ENCODE measurements around the gene TRIM59.

Gene TRIM59

DNA sequence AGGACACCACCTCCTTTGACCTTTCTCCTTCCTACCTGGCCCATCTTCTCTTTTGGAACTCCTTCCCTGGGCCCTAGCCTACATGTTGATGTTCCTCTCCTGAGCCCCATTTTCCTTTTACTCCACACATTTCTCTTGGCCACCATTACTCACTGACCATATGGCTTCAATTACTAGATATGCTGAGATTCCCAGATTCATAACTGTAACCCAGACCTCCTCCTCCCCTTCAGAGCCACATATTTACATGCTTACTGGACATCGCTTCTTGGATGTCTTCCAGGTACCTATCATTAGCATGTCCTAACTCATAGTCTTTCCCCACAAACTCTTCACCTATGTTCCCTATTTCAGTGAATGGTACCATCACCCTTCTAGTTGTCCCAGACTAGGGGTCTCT, 24.4 kb upstream of the TRIM59 start:
- DNase-seq (ENCODE audit: low read depth), result no peak
- TF ChIP-seq, protein P1, sequence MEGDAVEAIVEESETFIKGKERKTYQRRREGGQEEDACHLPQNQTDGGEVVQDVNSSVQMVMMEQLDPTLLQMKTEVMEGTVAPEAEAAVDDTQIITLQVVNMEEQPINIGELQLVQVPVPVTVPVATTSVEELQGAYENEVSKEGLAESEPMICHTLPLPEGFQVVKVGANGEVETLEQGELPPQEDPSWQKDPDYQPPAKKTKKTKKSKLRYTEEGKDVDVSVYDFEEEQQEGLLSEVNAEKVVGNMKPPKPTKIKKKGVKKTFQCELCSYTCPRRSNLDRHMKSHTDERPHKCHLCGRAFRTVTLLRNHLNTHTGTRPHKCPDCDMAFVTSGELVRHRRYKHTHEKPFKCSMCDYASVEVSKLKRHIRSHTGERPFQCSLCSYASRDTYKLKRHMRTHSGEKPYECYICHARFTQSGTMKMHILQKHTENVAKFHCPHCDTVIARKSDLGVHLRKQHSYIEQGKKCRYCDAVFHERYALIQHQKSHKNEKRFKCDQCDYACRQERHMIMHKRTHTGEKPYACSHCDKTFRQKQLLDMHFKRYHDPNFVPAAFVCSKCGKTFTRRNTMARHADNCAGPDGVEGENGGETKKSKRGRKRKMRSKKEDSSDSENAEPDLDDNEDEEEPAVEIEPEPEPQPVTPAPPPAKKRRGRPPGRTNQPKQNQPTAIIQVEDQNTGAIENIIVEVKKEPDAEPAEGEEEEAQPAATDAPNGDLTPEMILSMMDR (IDR thresholded peaks at IDR 0.05; ENCODE audit: control insufficient read depth, extremely low read depth, insufficient read depth), result no peak
- no peak overlapping the region for H3K4me3 ChIP-seq (ENCODE audit: low read depth, low read length)

- DNase-seq (ENCODE audit: low read depth), result no peak
- H3K4me3 ChIP-seq (ENCODE audit: low read depth, low read length), result no peak overlapping the region
- TF ChIP-seq, protein P1 (IDR thresholded peaks at IDR 0.05; ENCODE audit: control insufficient read depth, extremely low read depth, insufficient read depth), result no peak
Measured at GRCh38 chr3:160473221-160473620, 23.6 kb upstream of the TRIM59 start.

DNA sequence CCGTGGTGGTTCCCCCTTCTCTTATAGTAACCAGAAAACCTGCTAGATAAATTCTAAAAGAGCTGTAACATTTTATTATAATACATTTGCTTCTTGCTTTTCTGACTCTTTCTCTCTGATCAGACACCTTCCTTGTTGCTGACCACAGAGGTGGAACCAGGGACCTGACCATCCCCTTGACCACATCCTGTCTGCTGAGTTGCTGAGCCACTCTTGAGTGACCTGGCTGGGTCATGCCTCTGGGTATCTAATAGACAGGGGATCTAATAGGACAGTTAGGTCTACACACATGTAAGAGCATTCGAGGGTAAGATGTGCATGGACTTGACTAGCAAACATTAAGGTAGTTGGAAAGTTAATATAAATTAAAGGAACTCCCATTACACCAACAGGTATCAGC, 22.8 kb upstream of the TRIM59 start:
- TF ChIP-seq, protein P1 (IDR thresholded peaks at IDR 0.05; ENCODE audit: control insufficient read depth, extremely low read depth, insufficient read depth), result no peak
- H3K4me3 ChIP-seq (ENCODE audit: low read depth, low read length), result no peak overlapping the region
- no peak for DNase-seq (ENCODE audit: low read depth)

DNA sequence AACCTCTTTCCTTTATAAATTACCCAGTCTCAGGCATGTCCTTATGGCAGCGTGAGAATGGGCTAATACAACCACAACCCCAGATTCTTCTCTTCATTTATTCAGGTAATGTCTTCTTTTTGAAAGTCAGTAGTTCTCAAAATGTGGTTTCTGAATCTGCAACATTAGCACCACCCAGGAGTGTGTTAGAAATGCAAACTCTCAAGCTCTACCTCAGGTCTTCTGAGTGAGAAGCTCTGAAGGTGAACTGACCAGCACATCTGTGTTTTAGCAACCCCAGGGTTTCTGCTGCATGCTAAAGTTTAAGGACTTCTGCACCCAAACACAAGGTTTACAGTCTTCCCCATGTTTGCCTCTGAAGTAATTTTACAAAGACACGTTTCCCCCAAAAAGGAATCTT, 22.3 kb upstream of the TRIM59 start:
- no peak overlapping the region for H3K4me3 ChIP-seq (ENCODE audit: low read depth, low read length)
- TF ChIP-seq, protein P1 (IDR thresholded peaks at IDR 0.05; ENCODE audit: control insufficient read depth, extremely low read depth, insufficient read depth), result no peak
- DNase-seq (ENCODE audit: low read depth), result no peak

- H3K4me3 ChIP-seq (ENCODE audit: low read depth, low read length), result no peak overlapping the region
- DNase-seq (ENCODE audit: low read depth), result no peak
- TF ChIP-seq, protein P1 (IDR thresholded peaks at IDR 0.05; ENCODE audit: control insufficient read depth, extremely low read depth, insufficient read depth), result no peak
Measured at GRCh38 chr3:160470181-160470580, 20.6 kb upstream of the TRIM59 start.

DNA sequence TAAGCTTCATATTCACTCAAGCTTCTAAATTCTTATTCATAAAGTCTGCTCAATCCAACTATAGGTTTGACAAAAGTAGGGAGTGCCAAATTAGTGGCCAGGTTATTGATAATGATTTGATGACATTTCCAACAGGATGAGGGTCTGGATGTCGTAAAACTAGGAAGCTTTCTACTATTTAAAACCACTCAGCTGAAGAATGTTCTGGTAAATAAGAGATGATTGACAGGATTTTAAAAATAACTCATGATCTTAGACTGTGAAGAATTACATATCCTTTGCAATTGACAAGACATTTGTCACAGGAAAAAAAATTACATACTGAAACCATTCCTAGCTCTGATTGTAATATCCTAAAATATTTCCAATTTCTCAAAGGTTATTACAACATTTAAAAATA, 15.4 kb upstream of the TRIM59 start:
- no peak overlapping the region for H3K4me3 ChIP-seq (ENCODE audit: low read depth, low read length)
- TF ChIP-seq, protein P1 (IDR thresholded peaks at IDR 0.05; ENCODE audit: control insufficient read depth, extremely low read depth, insufficient read depth), result no peak
- DNase-seq (ENCODE audit: low read depth), result no peak

DNA sequence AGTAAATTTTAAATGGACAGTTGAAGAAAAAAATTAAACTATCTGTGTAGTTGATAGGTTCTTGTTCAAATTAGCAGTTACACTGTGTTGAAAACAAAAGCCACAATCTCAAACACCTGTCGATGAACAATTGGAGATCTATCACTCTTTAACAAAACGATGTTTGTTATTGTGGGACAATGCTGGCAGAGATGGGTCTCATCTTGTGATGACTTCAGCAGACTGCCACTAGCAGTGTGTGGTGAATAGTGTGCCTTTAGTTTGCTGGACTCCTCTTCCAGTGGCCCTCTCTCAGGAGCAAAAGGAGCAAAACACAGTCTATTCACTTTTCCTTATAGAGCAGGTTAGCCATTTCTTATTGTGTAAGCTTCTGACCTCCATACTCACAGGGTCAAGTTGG, 14.7 kb upstream of the TRIM59 start:
- no peak for DNase-seq (ENCODE audit: low read depth)
- no peak overlapping the region for H3K4me3 ChIP-seq (ENCODE audit: low read depth, low read length)
- TF ChIP-seq, protein P1 (IDR thresholded peaks at IDR 0.05; ENCODE audit: control insufficient read depth, extremely low read depth, insufficient read depth), result no peak

Data from LNCaP clone FGC (cell line).